Suprapubic skin (tissue), 4 donors: ENCODE results near the gene GGCX. TPM values are rescaled to one million over a fixed set of nuclear protein-coding genes. Genes with fewer than 3 reads are reported as not detected.
A peak's percentile ranks its signal among the peaks of the same experiment; 100 is the strongest.
"Not testable (repeated sequence)": the region's sequence is repeated elsewhere in the genome, so short reads cannot be mapped to it uniquely, and the experiment has no call there.

Experiments used
- DNase-seq, 2 donors: peaks; one replicate each; pipeline ENCODE4 v3.0.0-alpha.2; 2019; ENCODE audit warnings: low spot score in 2 of 2
- H3K27ac ChIP-seq: fragments of 200-600 bp; sonication (generic); one replicate; pipeline ENCODE4 v1.5.1; 2019
- H3K27me3 ChIP-seq: fragments of 200-600 bp; sonication (generic); one replicate; pipeline ENCODE4 v1.5.1; 2019
- H3K36me3 ChIP-seq: fragments of 200-600 bp; sonication (generic); one replicate; pipeline ENCODE4 v1.5.1; 2019
- H3K4me1 ChIP-seq: fragments of 200-600 bp; sonication (generic); one replicate; pipeline ENCODE4 v1.5.1; 2019
- H3K4me3 ChIP-seq: fragments of 200-600 bp; sonication (generic); one replicate; pipeline ENCODE4 v1.5.1; 2019; ENCODE audit warnings: mild to moderate bottlenecking
- H3K9me3 ChIP-seq: fragments of 200-600 bp; sonication (generic); one replicate; pipeline ENCODE4 v1.5.1; 2019
- EP300 ChIP-seq: sonication (generic); formaldehyde crosslinking; IDR thresholded peaks from one replicate; pipeline ENCODE4 v1.6.1; 2017; ENCODE audit warnings: antibody characterized with exemption
- POLR2A ChIP-seq, 2 donors: fragments of 450-650 bp; IDR thresholded peaks; one replicate each; pipeline ENCODE4 v1.6.1; 2017; ENCODE audit warnings: antibody characterized with exemption in 2 of 2, mild to moderate bottlenecking in 2 of 2, moderate library complexity in 2 of 2
- POLR2AphosphoS5 ChIP-seq, 3 donors: sonication (generic); formaldehyde crosslinking; IDR thresholded peaks; one replicate each; pipeline ENCODE4 v1.6.1; 2017; ENCODE audit warnings: antibody characterized with exemption in 3 of 3
- WGBS: methylation state at CpG from one replicate; pipeline ENCODE4 v1.1.5; 2018; 5-methylcytosine and 5-hydroxymethylcytosine counted together
- total RNA-seq, 4 donors: library from RNA; depleted of rRNA; stranded (reverse); fragments of >200 nt; gene quantifications; one replicate each; pipeline ENCODE4 v1.1.0, GENCODE V29; 2016
- TF ChIP-seq, protein P1 (sequence below), 2 donors: fragments of 200-600 bp in 1 of 2; fragments of 450-650 bp in 1 of 2; sonication (generic) in 1 of 2; IDR thresholded peaks; one replicate each; pipeline ENCODE4 v1.5.1; 2016 to 2019; ENCODE audit warnings: antibody characterized with exemption in 2 of 2, mild to moderate bottlenecking in 1 of 2, moderate library complexity in 1 of 2

Gene GGCX
- total RNA-seq, 4 donors from 2014 or later = 23.2 to 38.9 (median 27.7) TPM

DNA sequence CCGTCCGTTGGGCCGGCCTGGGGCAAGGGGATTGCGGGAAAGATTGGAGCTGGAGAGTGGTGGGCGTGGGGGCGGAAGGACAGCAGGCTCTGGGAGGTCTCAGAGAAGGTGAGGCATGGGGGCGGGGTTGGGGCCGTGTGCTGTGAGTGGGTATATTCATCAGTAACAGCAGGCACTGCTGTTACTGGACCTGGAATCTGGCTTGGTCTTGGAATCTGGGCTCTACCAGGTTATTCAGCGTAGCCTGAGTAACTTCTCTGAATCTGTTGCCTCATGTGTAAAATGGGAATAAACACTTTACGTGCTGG lies 34.7 kb upstream of the GGCX start:
- no peak for DNase-seq
- Histone ChIP-seq H3K4me1 (peaks cover 43% of the 10 kb centered on the region), H3K27ac (peak overlapping the region; percentile 83), H3K9me3 (no peaks in the 10 kb centered on the region), H3K4me3 (peak overlapping the region; percentile 61), H3K27me3 (no peaks in the 10 kb centered on the region), H3K36me3 (peaks cover 32% of the 10 kb centered on the region)
- TF ChIP-seq POLR2A (IDR thresholded peaks at IDR 0.05) = no peak
- no peak for TF ChIP-seq EP300
- TF ChIP-seq, protein P1, sequence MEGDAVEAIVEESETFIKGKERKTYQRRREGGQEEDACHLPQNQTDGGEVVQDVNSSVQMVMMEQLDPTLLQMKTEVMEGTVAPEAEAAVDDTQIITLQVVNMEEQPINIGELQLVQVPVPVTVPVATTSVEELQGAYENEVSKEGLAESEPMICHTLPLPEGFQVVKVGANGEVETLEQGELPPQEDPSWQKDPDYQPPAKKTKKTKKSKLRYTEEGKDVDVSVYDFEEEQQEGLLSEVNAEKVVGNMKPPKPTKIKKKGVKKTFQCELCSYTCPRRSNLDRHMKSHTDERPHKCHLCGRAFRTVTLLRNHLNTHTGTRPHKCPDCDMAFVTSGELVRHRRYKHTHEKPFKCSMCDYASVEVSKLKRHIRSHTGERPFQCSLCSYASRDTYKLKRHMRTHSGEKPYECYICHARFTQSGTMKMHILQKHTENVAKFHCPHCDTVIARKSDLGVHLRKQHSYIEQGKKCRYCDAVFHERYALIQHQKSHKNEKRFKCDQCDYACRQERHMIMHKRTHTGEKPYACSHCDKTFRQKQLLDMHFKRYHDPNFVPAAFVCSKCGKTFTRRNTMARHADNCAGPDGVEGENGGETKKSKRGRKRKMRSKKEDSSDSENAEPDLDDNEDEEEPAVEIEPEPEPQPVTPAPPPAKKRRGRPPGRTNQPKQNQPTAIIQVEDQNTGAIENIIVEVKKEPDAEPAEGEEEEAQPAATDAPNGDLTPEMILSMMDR (IDR thresholded peaks at IDR 0.05) = no peak
- no peak for TF ChIP-seq POLR2AphosphoS5 (IDR thresholded peaks at IDR 0.05)
- 2% methylated on average over 10 of the region's 10 CpGs for WGBS

DNA sequence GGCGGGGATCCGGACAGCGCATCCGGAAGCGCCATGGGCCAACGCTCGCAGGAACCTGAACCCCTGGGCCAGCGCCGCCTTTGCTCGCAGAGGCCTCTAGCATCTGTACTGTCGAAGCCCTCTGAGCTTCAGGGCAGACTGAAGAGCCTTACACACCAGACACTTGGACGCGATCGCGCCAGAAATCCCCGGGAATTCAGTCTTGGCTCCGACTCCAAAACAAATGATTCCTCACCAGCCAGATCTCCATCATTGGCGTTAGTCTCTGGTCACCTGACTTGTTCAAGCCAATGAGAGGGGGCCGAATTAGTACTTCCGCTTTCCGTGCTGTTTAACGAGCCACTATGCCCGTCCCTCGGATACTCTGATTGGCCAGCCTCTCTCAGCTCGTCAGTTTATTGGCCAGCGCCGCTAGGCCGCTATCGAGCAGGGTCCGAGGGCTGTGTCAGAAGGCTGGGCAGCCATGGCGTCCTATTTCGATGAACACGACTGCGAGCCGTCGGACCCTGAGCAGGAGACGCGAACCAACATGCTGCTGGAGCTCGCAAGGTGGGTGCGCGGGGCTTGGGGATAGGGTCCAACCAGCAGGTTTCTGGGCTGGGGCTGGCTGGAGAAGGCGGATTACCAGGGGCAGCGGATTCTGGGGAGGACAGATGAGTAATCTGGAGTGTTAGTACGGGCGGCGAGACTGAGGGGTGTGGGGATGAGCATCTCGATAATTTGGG lies 34.2 kb upstream of the GGCX start, which contains the start of gene RNF181:
RNF181 (plus strand) TSS at position 445 of the 725 bp plus-strand sequence; CDS start at position 464, 19 bp downstream.
- Histone ChIP-seq H3K27me3 (no peaks in the 10 kb centered on the region), H3K9me3 (no peaks in the 10 kb centered on the region), H3K27ac (peak within 1 kb of the TSS; percentile 83), H3K36me3 (peaks cover 27% of the 10 kb centered on the region), H3K4me3 (peak within 1 kb of the TSS; percentile 61), H3K4me1 (peaks cover 44% of the 10 kb centered on the region)
- TF ChIP-seq POLR2AphosphoS5 (IDR thresholded peaks at IDR 0.05) (peak; percentile 61 to 74 (median 69)), EP300 (no peak), POLR2A (IDR thresholded peaks at IDR 0.05) (peak; percentile 51 to 80)
- TF ChIP-seq, protein P1 (IDR thresholded peaks at IDR 0.05) = no peak
- WGBS = under 1% methylated on average over 20 of the region's 47 CpGs
- DNase-seq = peak; percentile 98

DNA sequence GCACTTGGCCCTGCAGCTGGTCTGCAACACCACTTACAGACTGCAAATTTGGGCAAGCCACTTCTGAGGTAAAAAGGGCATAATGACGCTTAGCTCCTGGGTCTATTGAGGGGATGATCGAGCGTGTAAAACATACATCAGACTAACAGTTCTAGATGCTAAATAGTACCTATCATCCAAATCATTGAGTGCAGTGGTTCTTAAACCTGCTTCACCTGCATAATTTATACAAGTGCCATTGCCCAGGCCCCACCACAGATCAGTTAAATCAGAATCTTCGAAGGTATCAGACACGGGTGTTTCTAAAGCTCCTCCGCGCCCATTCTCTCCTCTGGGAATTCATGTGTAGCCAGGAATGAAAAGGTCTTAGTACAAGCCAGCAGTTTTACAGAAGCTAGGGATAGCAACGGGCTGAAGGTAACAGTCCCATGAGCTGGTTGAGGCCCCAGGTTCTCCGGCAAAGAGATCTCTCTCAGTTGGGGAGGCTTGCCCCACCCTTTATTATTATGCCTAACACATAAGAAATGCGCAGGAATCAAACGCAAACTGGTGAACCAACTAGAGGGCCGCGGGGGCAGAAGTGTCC lies 33.5 kb upstream of the GGCX start:
- H3K27me3 ChIP-seq = no peaks in the 10 kb centered on the region
- peak overlapping the region; percentile 83 for H3K27ac ChIP-seq
- H3K9me3 ChIP-seq = no peaks in the 10 kb centered on the region
- no peak for DNase-seq
- H3K4me3 ChIP-seq = peak overlapping the region; percentile 61
- WGBS = 21% methylated on average over 11 of the region's 13 CpGs
- peaks cover 50% of the 10 kb centered on the region for H3K4me1 ChIP-seq
- TF ChIP-seq EP300 (no peak), POLR2AphosphoS5 (IDR thresholded peaks at IDR 0.05) (no peak), POLR2A (IDR thresholded peaks at IDR 0.05) (no peak)
- TF ChIP-seq, protein P1 (IDR thresholded peaks at IDR 0.05) = no peak
- peaks cover 22% of the 10 kb centered on the region for H3K36me3 ChIP-seq

DNA sequence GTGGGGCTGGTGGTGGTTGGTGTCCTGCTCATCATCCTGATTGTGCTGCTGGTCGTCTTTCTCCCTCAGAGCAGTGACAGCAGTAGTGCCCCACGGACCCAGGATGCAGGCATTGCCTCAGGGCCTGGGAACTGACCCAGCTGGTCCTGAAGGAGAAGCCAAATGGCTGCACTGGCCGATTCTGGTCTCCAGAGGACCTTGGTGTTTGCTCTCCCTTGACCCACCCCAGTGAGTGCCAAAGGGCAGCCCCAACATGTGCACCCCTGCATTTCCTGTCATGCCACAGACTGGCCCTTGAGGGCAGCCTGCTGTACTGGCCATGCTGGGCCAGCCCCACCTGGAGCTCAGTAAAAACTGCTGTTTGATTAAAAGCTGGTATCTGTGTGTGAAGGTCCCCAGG lies 31.7 kb upstream of the GGCX start:
- no peak overlapping the region for H3K4me3 ChIP-seq
- H3K4me1 ChIP-seq = peaks cover 67% of the 10 kb centered on the region
- no peak overlapping the region for H3K27ac ChIP-seq
- no peaks in the 10 kb centered on the region for H3K9me3 ChIP-seq
- no peaks in the 10 kb centered on the region for H3K27me3 ChIP-seq
- WGBS = 40% methylated on average over 1 of the region's 3 CpGs
- no peak for DNase-seq
- peaks cover 11% of the 10 kb centered on the region for H3K36me3 ChIP-seq
- TF ChIP-seq EP300 (no peak), POLR2A (IDR thresholded peaks at IDR 0.05) (no peak), POLR2AphosphoS5 (IDR thresholded peaks at IDR 0.05) (no peak)
- TF ChIP-seq, protein P1 (IDR thresholded peaks at IDR 0.05) = no peak

DNA sequence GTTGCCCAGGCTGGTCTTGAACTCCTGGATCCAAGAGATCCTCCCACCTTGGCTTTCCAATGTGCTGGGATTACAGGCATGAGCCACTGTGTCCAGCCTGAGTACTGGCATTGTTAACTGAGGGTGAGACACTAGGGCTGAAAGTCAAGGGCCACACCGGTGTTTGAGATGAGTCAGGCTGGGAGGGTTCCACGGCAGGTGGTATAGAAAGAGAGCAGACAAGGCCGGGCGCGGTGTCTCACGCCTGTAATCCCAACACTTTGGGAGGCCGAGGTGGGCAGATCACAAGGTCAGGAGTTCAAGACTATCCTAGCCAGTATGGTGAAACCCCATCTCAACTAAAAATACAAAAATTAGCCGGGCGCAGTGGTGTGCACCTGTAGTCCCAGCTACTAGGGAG lies 31.0 kb upstream of the GGCX start:
- H3K4me3 ChIP-seq, H3K27me3 ChIP-seq, H3K36me3 ChIP-seq, H3K9me3 ChIP-seq, DNase-seq: not testable (repeated sequence)
- WGBS = 86% methylated on average over 9 of the region's 9 CpGs
- peak overlapping the region; percentile 84 for H3K27ac ChIP-seq
- H3K4me1 ChIP-seq = peaks cover 71% of the 10 kb centered on the region
